Raji (cell line): ENCODE results near the gene CBX2.

Source experiments
- POLR2A ChIP-seq: IDR thresholded peaks from 2 replicates; pipeline ENCODE4 v1.6.1; 2011; ENCODE audit warnings: low read depth, low read length, control low read depth; ENCODE audit not compliant: insufficient read depth

CBX2 gene

GRCh38 chr17:79739148-79740062 lies 38.5 kb upstream of the CBX2 start:
- TF ChIP-seq POLR2A: no peak

DNA sequence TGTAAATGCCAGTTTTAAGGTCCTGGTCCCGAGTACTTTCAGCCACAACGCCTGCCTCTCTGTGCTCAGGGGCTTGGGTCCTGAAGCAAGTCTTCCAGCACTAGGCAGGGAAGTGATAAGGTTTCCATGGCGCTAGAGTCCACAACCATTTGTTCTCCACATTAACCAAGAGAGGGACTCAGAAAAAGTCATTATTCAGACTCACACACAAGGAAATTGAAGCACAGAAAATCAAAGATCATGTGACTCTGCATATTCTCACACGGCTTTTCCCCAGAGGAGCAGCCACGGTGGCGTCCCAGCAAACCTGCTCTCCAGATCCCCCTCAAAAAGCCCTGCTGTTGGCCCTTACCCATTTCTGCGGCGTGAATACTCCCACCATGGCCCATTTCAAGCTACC lies 37.5 kb upstream of the CBX2 start:
- TF ChIP-seq POLR2A: no peak

DNA sequence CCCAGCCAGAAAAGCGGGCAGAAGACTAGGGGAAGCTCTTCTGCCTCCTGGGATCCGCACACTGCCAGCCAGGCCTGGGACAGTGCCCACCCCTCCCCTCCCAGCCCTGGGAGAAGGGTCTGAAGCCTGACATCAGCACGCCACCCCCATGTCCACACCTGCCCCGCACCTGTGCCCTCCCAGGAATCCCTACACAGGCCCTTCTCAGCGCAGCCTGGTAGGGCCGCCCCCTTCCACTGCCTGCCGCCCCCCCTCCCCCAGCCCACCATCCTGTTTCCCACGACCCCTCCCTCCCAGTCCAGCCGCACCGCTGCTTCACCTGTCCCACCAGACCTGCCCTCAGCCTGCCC lies 36.6 kb upstream of the CBX2 start:
- no peak for TF ChIP-seq POLR2A

GRCh38 chr17:79741751-79742588 lies 36.0 kb upstream of the CBX2 start:
- no peak for TF ChIP-seq POLR2A

GRCh38 chr17:79742589-79742918 lies 35.4 kb upstream of the CBX2 start:
- no peak for TF ChIP-seq POLR2A

GRCh38 chr17:79742951-79743476 lies 34.9 kb upstream of the CBX2 start:
- TF ChIP-seq POLR2A: no peak

DNA sequence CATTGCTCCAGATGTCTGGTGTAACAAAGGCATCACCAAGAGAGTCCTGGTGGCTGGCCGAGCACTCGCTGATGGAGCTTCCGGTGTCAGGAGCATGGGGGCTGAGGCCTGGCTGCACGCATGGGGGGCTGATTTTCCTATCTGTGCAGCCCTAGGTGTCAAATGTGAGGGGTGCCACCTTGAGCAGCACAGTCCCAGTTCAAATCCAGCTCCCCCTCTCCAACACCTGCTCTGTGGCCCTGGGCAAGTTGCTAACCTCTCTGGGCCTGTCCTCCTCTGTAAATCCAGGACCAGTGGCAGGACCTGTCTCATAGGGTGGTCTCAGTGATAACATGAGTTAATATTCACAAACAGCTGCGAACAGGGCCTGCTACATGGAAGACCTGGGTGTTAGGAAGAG lies 34.3 kb upstream of the CBX2 start:
- no peak for TF ChIP-seq POLR2A

DNA sequence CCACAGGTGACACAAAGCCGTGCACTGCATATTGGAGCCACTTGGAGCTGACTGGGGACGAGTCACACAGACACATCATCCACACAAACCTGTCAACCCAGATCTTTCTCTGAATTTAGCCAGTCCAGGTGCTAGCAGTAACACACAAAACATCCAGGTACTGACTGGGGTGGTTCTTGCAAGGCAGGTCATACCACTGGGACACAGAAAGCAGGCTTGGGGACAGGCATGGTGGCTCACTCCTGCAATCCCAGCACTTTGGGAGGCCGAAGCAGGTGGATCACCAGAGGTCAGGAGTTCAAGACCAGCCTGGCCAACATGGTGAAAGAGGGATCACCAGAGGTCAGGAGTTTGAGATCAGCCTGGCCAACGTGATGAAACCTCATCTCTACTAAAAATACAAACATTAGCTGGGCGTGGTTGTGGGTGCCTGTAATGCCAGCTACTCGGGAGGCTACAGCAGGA lies 32.3 kb upstream of the CBX2 start:
- no peak for TF ChIP-seq POLR2A

DNA sequence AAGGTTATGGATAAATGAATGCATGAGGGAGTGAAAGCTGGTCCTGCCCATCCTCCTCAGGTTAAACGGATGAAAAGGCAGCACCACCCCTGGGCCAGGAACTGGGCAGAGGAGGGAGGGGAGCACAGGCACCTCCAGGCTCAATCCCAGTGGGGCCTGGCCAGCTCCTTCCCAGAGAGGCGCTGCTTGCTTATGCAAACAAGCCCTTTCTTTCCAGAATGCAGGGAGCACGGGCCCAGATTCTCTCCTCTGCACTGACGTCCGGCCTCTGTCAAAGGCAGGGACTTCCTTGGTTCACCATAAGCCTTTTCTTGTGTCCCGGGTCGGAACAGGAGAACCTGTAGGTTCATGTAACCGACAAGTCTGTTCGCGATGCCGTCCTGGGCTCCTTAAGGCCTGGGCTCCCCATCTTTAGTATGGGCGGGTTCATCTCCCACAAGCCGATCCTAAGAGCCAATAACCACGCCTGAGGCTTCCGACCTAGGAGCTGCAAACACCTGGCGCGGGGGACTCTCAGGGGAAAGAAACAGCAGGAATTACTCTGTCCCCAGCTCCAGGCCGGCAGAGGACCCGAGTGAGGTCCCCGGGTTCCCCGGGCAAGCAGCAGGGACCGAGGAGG lies 30.9 kb upstream of the CBX2 start:
- TF ChIP-seq POLR2A: no peak

GRCh38 chr17:79747508-79748294 lies 30.2 kb upstream of the CBX2 start:
- no peak for TF ChIP-seq POLR2A

- no peak for TF ChIP-seq POLR2A
Measured at GRCh38 chr17:79748295-79749099, 29.5 kb upstream of the CBX2 start.

- TF ChIP-seq POLR2A: no peak
Measured at GRCh38 chr17:79749156-79749815, 28.7 kb upstream of the CBX2 start.

GRCh38 chr17:79749958-79750357 lies 28.0 kb upstream of the CBX2 start:
- TF ChIP-seq POLR2A: no peak
